ENCODE measurements around the gene SLC22A14.

DNA sequence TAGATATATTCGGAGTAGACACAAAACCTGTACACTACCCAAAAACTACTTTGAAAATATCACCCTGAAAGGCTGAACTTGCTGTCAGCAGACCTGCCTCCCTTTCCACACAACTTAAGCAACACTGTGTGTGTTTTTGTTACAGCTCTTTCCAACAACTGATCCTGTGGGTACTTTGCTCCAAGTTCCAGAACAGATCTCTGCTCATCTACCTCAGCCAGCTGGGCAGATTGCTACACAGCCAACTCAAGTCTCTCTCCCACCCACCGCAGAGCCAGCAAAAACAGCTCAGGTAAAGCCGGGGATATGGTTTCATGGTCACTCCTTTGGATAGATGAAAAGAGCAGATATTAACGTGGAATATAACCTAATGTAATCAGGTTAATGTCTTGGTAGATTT, 36.2 kb upstream of the SLC22A14 start:
- TF ChIP-seq, protein P1, sequence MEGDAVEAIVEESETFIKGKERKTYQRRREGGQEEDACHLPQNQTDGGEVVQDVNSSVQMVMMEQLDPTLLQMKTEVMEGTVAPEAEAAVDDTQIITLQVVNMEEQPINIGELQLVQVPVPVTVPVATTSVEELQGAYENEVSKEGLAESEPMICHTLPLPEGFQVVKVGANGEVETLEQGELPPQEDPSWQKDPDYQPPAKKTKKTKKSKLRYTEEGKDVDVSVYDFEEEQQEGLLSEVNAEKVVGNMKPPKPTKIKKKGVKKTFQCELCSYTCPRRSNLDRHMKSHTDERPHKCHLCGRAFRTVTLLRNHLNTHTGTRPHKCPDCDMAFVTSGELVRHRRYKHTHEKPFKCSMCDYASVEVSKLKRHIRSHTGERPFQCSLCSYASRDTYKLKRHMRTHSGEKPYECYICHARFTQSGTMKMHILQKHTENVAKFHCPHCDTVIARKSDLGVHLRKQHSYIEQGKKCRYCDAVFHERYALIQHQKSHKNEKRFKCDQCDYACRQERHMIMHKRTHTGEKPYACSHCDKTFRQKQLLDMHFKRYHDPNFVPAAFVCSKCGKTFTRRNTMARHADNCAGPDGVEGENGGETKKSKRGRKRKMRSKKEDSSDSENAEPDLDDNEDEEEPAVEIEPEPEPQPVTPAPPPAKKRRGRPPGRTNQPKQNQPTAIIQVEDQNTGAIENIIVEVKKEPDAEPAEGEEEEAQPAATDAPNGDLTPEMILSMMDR (IDR thresholded peaks at IDR 0.05; ENCODE audit: low read depth, low read length): no peak
- no peak for TF ChIP-seq POLR2A (IDR thresholded peaks at IDR 0.05; ENCODE audit: extremely low read depth, insufficient read length)
- TF ChIP-seq, protein P2, sequence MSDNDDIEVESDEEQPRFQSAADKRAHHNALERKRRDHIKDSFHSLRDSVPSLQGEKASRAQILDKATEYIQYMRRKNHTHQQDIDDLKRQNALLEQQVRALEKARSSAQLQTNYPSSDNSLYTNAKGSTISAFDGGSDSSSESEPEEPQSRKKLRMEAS (IDR thresholded peaks at IDR 0.05; ENCODE audit: low read depth, low read length): no peak
